ENCODE measurements around the gene NAV2. TPM values are rescaled to one million over a fixed set of nuclear protein-coding genes. Genes with fewer than 3 reads are reported as not detected.

The NAV2 gene
- total and polyA plus RNA-seq, 10 donors = 0.46 to 11.6 (median 4.1) TPM

DNA sequence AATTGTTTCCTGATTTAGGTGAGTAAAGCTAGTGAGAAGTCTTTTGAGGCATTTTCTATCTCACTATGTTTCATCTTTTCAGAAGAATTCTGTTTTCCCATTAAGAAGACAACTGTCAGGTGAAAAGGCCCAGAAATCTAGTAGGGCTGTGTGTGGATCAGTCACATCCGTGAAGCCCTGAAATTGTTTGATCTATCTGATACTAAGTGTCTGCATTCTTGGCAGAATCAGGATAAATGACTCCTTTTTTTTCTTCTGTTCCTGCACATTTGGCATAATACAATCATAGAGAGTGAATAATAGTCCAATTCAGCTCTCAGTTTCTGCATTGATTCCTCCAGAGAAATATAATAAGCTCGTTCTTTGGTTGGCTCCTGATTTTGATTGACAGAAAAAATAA lies 208.3 kb downstream of the NAV2 start:
- Histone ChIP-seq H3K4me1 (no peaks in the 10 kb centered on the region), H3K27me3 (replicated peaks in 1 of 7) (no peaks in the 10 kb centered on the region), H3K4me3 (no peak overlapping the region), H3K27ac (no peak overlapping the region), H3K36me3 (no peaks in the 10 kb centered on the region), H3K9me3 (no peaks in the 10 kb centered on the region)
- TF ChIP-seq, protein P1, sequence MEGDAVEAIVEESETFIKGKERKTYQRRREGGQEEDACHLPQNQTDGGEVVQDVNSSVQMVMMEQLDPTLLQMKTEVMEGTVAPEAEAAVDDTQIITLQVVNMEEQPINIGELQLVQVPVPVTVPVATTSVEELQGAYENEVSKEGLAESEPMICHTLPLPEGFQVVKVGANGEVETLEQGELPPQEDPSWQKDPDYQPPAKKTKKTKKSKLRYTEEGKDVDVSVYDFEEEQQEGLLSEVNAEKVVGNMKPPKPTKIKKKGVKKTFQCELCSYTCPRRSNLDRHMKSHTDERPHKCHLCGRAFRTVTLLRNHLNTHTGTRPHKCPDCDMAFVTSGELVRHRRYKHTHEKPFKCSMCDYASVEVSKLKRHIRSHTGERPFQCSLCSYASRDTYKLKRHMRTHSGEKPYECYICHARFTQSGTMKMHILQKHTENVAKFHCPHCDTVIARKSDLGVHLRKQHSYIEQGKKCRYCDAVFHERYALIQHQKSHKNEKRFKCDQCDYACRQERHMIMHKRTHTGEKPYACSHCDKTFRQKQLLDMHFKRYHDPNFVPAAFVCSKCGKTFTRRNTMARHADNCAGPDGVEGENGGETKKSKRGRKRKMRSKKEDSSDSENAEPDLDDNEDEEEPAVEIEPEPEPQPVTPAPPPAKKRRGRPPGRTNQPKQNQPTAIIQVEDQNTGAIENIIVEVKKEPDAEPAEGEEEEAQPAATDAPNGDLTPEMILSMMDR (IDR thresholded peaks at IDR 0.05 in 8 of 11, conservative IDR thresholded peaks at IDR 0.05 in 3 of 11) = no peak
- TF ChIP-seq POLR2A (IDR thresholded peaks at IDR 0.05) = no peak
- TF ChIP-seq POLR2AphosphoS5 (IDR thresholded peaks at IDR 0.05) = no peak
- 78 to 93% (median 86%) methylated on average over 2 of the region's 2 CpGs for WGBS, 5 donors
- intact Hi-C loops (cut with DNase I; ENCODE audit: low total_unique reads) = no loop called here
- DNase-seq = no peak

DNA sequence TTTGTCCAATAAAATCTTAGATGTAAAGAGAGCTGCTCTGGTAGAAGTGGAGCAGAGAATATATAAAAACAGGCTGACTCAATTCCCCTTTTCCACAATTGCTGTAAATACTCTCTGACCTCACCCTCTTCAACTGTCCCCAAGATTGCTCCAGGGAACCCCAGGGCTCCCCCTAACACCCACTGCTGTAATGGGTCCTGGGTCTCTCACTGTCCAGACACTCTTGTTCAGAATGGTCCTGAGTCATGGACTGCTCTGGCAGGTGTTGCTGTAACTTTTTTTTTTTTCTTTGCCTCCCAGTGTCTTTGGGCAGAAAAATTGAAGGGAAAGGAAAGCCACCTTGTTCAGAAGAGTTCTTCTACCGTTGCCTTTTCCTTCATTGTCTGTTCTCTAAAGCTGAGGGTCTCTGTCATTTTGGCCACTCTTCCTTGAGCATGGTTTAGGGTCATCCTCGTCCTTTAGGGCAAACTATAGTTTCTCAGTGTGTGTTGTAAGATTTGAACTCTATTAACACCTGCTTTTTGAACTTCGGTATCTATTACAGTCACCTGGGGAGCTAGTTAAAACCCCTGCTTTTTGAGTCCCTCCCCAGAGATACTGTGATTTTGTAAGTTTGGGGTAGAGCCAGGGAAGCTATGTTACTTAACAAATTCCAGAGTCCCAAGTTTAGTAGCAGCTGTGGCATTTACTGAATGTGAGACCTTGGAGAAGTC lies 209.5 kb downstream of the NAV2 start:
- H3K27ac ChIP-seq = no peak overlapping the region
- H3K27me3 ChIP-seq (replicated peaks in 1 of 7) = no peaks in the 10 kb centered on the region

GRCh38 chr11:19922689-19923035 lies 210.0 kb downstream of the NAV2 start:
- H3K9me3 ChIP-seq = no peaks in the 10 kb centered on the region
- no peak for DNase-seq
- no peaks in the 10 kb centered on the region for H3K27me3 ChIP-seq (replicated peaks in 1 of 7)
- H3K4me3 ChIP-seq = no peak overlapping the region
- no peaks in the 10 kb centered on the region for H3K4me1 ChIP-seq
- TF ChIP-seq POLR2A (IDR thresholded peaks at IDR 0.05) (no peak), POLR2AphosphoS5 (IDR thresholded peaks at IDR 0.05) (no peak)
- TF ChIP-seq, protein P1 (IDR thresholded peaks at IDR 0.05 in 8 of 11, conservative IDR thresholded peaks at IDR 0.05 in 3 of 11) = no peak
- intact Hi-C loops (cut with DNase I; ENCODE audit: low total_unique reads) = no loop called here
- H3K36me3 ChIP-seq = no peaks in the 10 kb centered on the region
- 85 to 90% (median 89%) methylated on average over 3 of the region's 3 CpGs for WGBS, 5 donors
- no peak overlapping the region for H3K27ac ChIP-seq

More for the DNA sequence above, 209.5 kb downstream of the NAV2 start:
- DNase-seq = no peak
- Histone ChIP-seq H3K36me3 (no peaks in the 10 kb centered on the region), H3K4me3 (no peak overlapping the region), H3K9me3 (no peaks in the 10 kb centered on the region), H3K4me1 (no peaks in the 10 kb centered on the region)
- WGBS, 5 donors = 75 to 84% (median 79%) methylated on average over 3 of the region's 3 CpGs
- intact Hi-C loops (cut with DNase I; ENCODE audit: low total_unique reads) = no loop called here
- TF ChIP-seq POLR2A (IDR thresholded peaks at IDR 0.05) = no peak
- TF ChIP-seq POLR2AphosphoS5 (IDR thresholded peaks at IDR 0.05) = no peak
- TF ChIP-seq, protein P1 (IDR thresholded peaks at IDR 0.05 in 8 of 11, conservative IDR thresholded peaks at IDR 0.05 in 3 of 11) = no peak

- intact Hi-C loops (cut with DNase I; ENCODE audit: low total_unique reads) = no loop called here
- Histone ChIP-seq H3K27me3 (replicated peaks in 1 of 7) (no peaks in the 10 kb centered on the region), H3K27ac (no peak overlapping the region), H3K9me3 (no peaks in the 10 kb centered on the region), H3K36me3 (no peaks in the 10 kb centered on the region), H3K4me1 (no peaks in the 10 kb centered on the region), H3K4me3 (no peak overlapping the region)
- DNase-seq = no peak
- WGBS, 5 donors = 78 to 98% (median 90%) methylated on average over 1 of the region's 1 CpG
- no peak for TF ChIP-seq POLR2A (IDR thresholded peaks at IDR 0.05)
- TF ChIP-seq, protein P1 (IDR thresholded peaks at IDR 0.05 in 8 of 11, conservative IDR thresholded peaks at IDR 0.05 in 3 of 11) = no peak
- TF ChIP-seq POLR2AphosphoS5 (IDR thresholded peaks at IDR 0.05) = no peak
These were observed 211.0 kb downstream of the NAV2 start for GRCh38 chr11:19923626-19924025.
